Left ventricle myocardium inferior (tissue), 1 donor: ENCODE results near the gene RBM4B. TPM values are rescaled to one million over a fixed set of nuclear protein-coding genes. Genes with fewer than 3 reads are reported as not detected.

ENCODE experiments used
- total RNA-seq: library from RNA; stranded (reverse); fragmentation: NEBNext Ultra II Directional; extraction: Animal tissue kit (Norgen Biotek cat#: 25700); gene quantifications from one replicate; pipeline ENCODE4 v1.2.1, GENCODE V29; 2021
- donor health status: DM: no; HTN: yes; CAD: no; lungs with severe emphysema.

RBM4B gene
- total RNA-seq, 1 donor from 2014 or later, result 11.8 TPM

Other genes starting within 250 kb of the RBM4B start
- gene MRPL11, start 239.0 kb downstream of the RBM4B start, total RNA-seq, result 53.8 TPM
- gene PELI3, start 211.0 kb downstream of the RBM4B start, total RNA-seq, result 7.3 TPM
- 13.6 TPM for gene DPP3, start 197.5 kb downstream of the RBM4B start, total RNA-seq
- 16.9 TPM for gene BBS1, start 167.3 kb downstream of the RBM4B start, total RNA-seq
- 5.2 TPM for gene ZDHHC24, start 131.8 kb downstream of the RBM4B start, total RNA-seq
- not detected for gene ACTN3, start 131.0 kb downstream of the RBM4B start, total RNA-seq
- 48.6 TPM for gene CTSF, start 109.3 kb downstream of the RBM4B start, total RNA-seq
- gene CCDC87, start 84.8 kb downstream of the RBM4B start, total RNA-seq, result 0.41 TPM
- gene CCS, start 84.7 kb downstream of the RBM4B start, total RNA-seq, result 25.3 TPM
- gene RBM14, start 61.3 kb downstream of the RBM4B start, total RNA-seq, result 37.9 TPM
- gene RBM4, start 39.2 kb downstream of the RBM4B start, total RNA-seq, result 57.1 TPM
- gene SPTBN2, start 51.3 kb upstream of the RBM4B start, total RNA-seq, result 0.77 TPM
- gene RCE1, start 165.6 kb upstream of the RBM4B start, total RNA-seq, result 5.1 TPM
- gene LRFN4, start 179.2 kb upstream of the RBM4B start, total RNA-seq, result 13.5 TPM